IMR-90 (cell line): ENCODE data around the gene GPATCH8. TPM values are rescaled to one million over a fixed set of nuclear protein-coding genes. Genes with fewer than 3 reads are reported as not detected.

Experiments used
- ATAC-seq: fragments of 200-7000 bp; cut with Tn5 transposase; 2 replicates; pipeline ENCODE4 v1.9.1; 2020; ENCODE audit warnings: low read depth, mild to moderate bottlenecking, moderate library complexity
- BruUV-seq: library from RNA; stranded (reverse); fragments of 400-500 nt; replicated peaks from 2 replicates; lab custom pipeline; 2021; lab: Mats Ljungman, UMichigan
- CTCF ChIA-PET: fragments of 300-600 bp; formaldehyde crosslinking; extraction: SDS; loops from one replicate; lab custom pipeline; 2021; ENCODE audit warnings: antibody characterized with exemption; lab: Yijun Ruan, JAX
- POLR2A ChIA-PET: fragments of 300-600 bp; sonication (Branson Sonifier 250); formaldehyde crosslinking; loops from one replicate; lab custom pipeline; 2022; ENCODE audit warnings: antibody characterized with exemption; ENCODE audit not compliant: unreplicated experiment; lab: Charles Lee
- DNase-seq: peaks from one replicate; pipeline ENCODE4 v3.0.0; 2013
- H2AFZ ChIP-seq: replicated peaks from 2 replicates; pipeline ENCODE3; 2013; ENCODE audit warnings: low read length, mild to moderate bottlenecking; ENCODE audit not compliant: poor library complexity
- H2AK5ac ChIP-seq: 2 replicates; pipeline ENCODE4 v1.6.1; 2013; ENCODE audit warnings: low read depth, low read length, inconsistent platforms
- H2AK9ac ChIP-seq: replicated peaks from 2 replicates; pipeline ENCODE3; 2013; ENCODE audit warnings: mild to moderate bottlenecking, low read depth, low read length, moderate library complexity; ENCODE audit not compliant: poor library complexity
- H2BK120ac ChIP-seq: 2 replicates; pipeline ENCODE4 v1.6.1; 2013; ENCODE audit warnings: low read depth, low read length, inconsistent platforms
- H2BK15ac ChIP-seq: 3 replicates; pipeline ENCODE4 v1.6.1; 2013; ENCODE audit warnings: low read depth, low read length, inconsistent platforms
- H2BK20ac ChIP-seq: 2 replicates; pipeline ENCODE4 v1.6.1; 2013; ENCODE audit warnings: low read depth, mild to moderate bottlenecking, inconsistent platforms, low read length, moderate library complexity
- H2BK5ac ChIP-seq: 2 replicates; pipeline ENCODE4 v1.6.1; 2013; ENCODE audit warnings: mild to moderate bottlenecking, low read depth, low read length, inconsistent platforms; ENCODE audit not compliant: poor library complexity, severe bottlenecking
- H3K14ac ChIP-seq: replicated peaks from 2 replicates; pipeline ENCODE4 v1.6.1; 2013; ENCODE audit warnings: low read depth, low read length, inconsistent platforms
- H3K18ac ChIP-seq: 2 replicates; pipeline ENCODE4 v1.6.1; 2013; ENCODE audit warnings: low read depth, low read length, control low read depth
- H3K23ac ChIP-seq: 2 replicates; pipeline ENCODE4 v1.6.1; 2013; ENCODE audit warnings: low read depth, low read length, inconsistent platforms
- H3K27ac ChIP-seq: 2 replicates; pipeline ENCODE4 v1.5.1; 2013; ENCODE audit warnings: mild to moderate bottlenecking, control low read depth, low read length; ENCODE audit not compliant: insufficient read depth
- H3K27me3 ChIP-seq: 2 replicates; pipeline ENCODE4 v1.6.1; 2013; ENCODE audit warnings: low read length; ENCODE audit not compliant: control insufficient read depth, insufficient read depth
- H3K36me3 ChIP-seq: 2 replicates; pipeline ENCODE4 v1.6.1; 2013; ENCODE audit warnings: low read length, mixed read lengths; ENCODE audit not compliant: control insufficient read depth, insufficient read depth
- H3K4ac ChIP-seq: 2 replicates; pipeline ENCODE4 v1.6.1; 2013; ENCODE audit warnings: low read depth, low read length, inconsistent platforms
- H3K4me1 ChIP-seq: 2 replicates; pipeline ENCODE4 v1.6.1; 2013; ENCODE audit warnings: low read length, mixed read lengths; ENCODE audit not compliant: control insufficient read depth, insufficient read depth
- H3K4me2 ChIP-seq: 2 replicates; pipeline ENCODE4 v1.6.1; 2013; ENCODE audit warnings: low read depth, mild to moderate bottlenecking, control low read depth, low read length, moderate library complexity
- H3K4me3 ChIP-seq: 2 replicates; pipeline ENCODE4 v1.5.1; 2013; ENCODE audit warnings: low read depth, mild to moderate bottlenecking, control low read depth, low read length, moderate library complexity; ENCODE audit not compliant: insufficient read depth
- H3K56ac ChIP-seq: 2 replicates; pipeline ENCODE4 v1.6.1; 2013; ENCODE audit warnings: low read length, inconsistent platforms; ENCODE audit not compliant: insufficient read depth; ENCODE audit errors: extremely low read depth
- H3K79me1 ChIP-seq, 2 experiments: 2 replicates each; pipeline ENCODE4 v1.6.1; 2013; ENCODE audit warnings: low read length in 2 of 2, inconsistent platforms in 1 of 2, low read depth in 1 of 2
- H3K9ac ChIP-seq: 2 replicates; pipeline ENCODE4 v1.6.1; 2013; ENCODE audit warnings: low read depth, low read length, control low read depth
- H3K9me1 ChIP-seq: 2 replicates; pipeline ENCODE4 v1.6.1; 2013; ENCODE audit warnings: low read length, inconsistent platforms; ENCODE audit not compliant: insufficient read depth
- H3K9me3 ChIP-seq: 2 replicates; pipeline ENCODE4 v1.6.1; 2013; ENCODE audit warnings: low read length; ENCODE audit not compliant: control insufficient read depth, insufficient read depth
- H4K20me1 ChIP-seq: 2 replicates; pipeline ENCODE4 v1.6.1; 2013; ENCODE audit warnings: low read length, inconsistent platforms; ENCODE audit not compliant: insufficient read depth
- H4K5ac ChIP-seq: 2 replicates; pipeline ENCODE4 v1.6.1; 2013; ENCODE audit warnings: mild to moderate bottlenecking, low read depth, low read length, control low read depth
- H4K8ac ChIP-seq, 2 experiments: 2 replicates each; pipeline ENCODE4 v1.6.1; 2013; ENCODE audit warnings: low read depth in 2 of 2, low read length in 2 of 2, control low read depth in 1 of 2, inconsistent platforms in 1 of 2
- H4K91ac ChIP-seq: 2 replicates; pipeline ENCODE4 v1.6.1; 2013; ENCODE audit warnings: low read depth, low read length, inconsistent platforms; ENCODE audit not compliant: insufficient read depth
- BHLHE40 ChIP-seq: fragments of 150-350 bp; IDR thresholded peaks from 2 replicates; pipeline ENCODE4 v1.6.1; 2016; ENCODE audit warnings: mild to moderate bottlenecking, low read depth, low read length
- CEBPB ChIP-seq: IDR thresholded peaks from 2 replicates; pipeline ENCODE4 v1.6.1; 2012; ENCODE audit warnings: low read depth, low read length, improper control_type of control experiment
- CHD1 ChIP-seq: IDR thresholded peaks from 2 replicates; pipeline ENCODE4 v1.6.1; 2012; ENCODE audit warnings: low read depth, low read length, improper control_type of control experiment
- ELK1 ChIP-seq: fragments of 150-350 bp; IDR thresholded peaks from 2 replicates; pipeline ENCODE4 v1.6.1; 2016; ENCODE audit warnings: low read depth, mild to moderate bottlenecking, low read length, moderate library complexity, borderline replicate concordance
- FOS ChIP-seq: fragments of 150-350 bp; IDR thresholded peaks from 2 replicates; pipeline ENCODE4 v1.6.1; 2016; ENCODE audit warnings: low read depth, low read length
- MAFK ChIP-seq: IDR thresholded peaks from 2 replicates; pipeline ENCODE4 v1.6.1; 2012; ENCODE audit warnings: low read depth, low read length, improper control_type of control experiment
- MAZ ChIP-seq: IDR thresholded peaks from 2 replicates; pipeline ENCODE4 v1.6.1; 2012; ENCODE audit warnings: low read depth, mild to moderate bottlenecking, low read length, improper control_type of control experiment, moderate library complexity, borderline replicate concordance
- MXI1 ChIP-seq: IDR thresholded peaks from 2 replicates; pipeline ENCODE4 v1.6.1; 2012; ENCODE audit warnings: low read depth, mild to moderate bottlenecking, low read length, moderate library complexity, borderline replicate concordance
- NFE2L2 ChIP-seq: fragments of 150-350 bp; IDR thresholded peaks from 2 replicates; pipeline ENCODE4 v1.6.1; 2016; ENCODE audit warnings: low read depth, mild to moderate bottlenecking, low read length
- POLR2A ChIP-seq: IDR thresholded peaks from 2 replicates; pipeline ENCODE4 v1.6.1; 2012; ENCODE audit warnings: mild to moderate bottlenecking, low read depth, low read length
- RAD21 ChIP-seq: IDR thresholded peaks from 2 replicates; pipeline ENCODE4 v1.6.1; 2012; ENCODE audit warnings: low read length, improper control_type of control experiment
- RCOR1 ChIP-seq: IDR thresholded peaks from 2 replicates; pipeline ENCODE4 v1.6.1; 2012; ENCODE audit warnings: mild to moderate bottlenecking, low read length, improper control_type of control experiment; ENCODE audit not compliant: insufficient replicate concordance
- RFX5 ChIP-seq: IDR thresholded peaks from 2 replicates; pipeline ENCODE4 v1.8.0; 2012; ENCODE audit warnings: low read depth, mild to moderate bottlenecking, low read length, moderate library complexity
- SMC3 ChIP-seq: fragments of 150-350 bp; IDR thresholded peaks from 2 replicates; pipeline ENCODE4 v1.6.1; 2016; ENCODE audit warnings: low read depth, mild to moderate bottlenecking, antibody characterized with exemption, low read length, moderate library complexity
- USF2 ChIP-seq: fragments of 150-350 bp; IDR thresholded peaks from 2 replicates; pipeline ENCODE4 v1.6.1; 2017; ENCODE audit warnings: mild to moderate bottlenecking, antibody characterized with exemption, low read length, low read depth
- WGBS, 2 experiments: methylation state at CpG; one replicate each; pipeline versions ENCODE4 v1.1.5 to v1.1.7; 2013; ENCODE audit warnings: missing lambda C conversion rate in 2 of 2; ENCODE audit not compliant: insufficient read length in 1 of 2; ENCODE audit errors: extremely low coverage in 2 of 2; 5-methylcytosine and 5-hydroxymethylcytosine counted together
- dilution Hi-C: fragments of 300-500 bp; cut with HindIII; formaldehyde crosslinking; loops from one replicate; pipeline ENCODE4 v1.14.3; 2018; ENCODE audit warnings: low sequenced_read_pairs; ENCODE audit not compliant: unreplicated experiment
- in situ Hi-C: fragments of 300-500 bp; cut with MboI; formaldehyde crosslinking; loops from 3 replicates; pipeline ENCODE4 v1.14.3; 2019; ENCODE audit warnings: low sequenced_read_pairs, inconsistent platforms, mixed read lengths
- intact Hi-C: fragments of 100-400 bp; cut with micrococcal nuclease; formaldehyde crosslinking; loops from 2 replicates; pipeline ENCODE4 v1.10.0; 2022
- polyA plus RNA-seq, 3 experiments: library from polyadenylated mRNA; depleted of rRNA; stranded (reverse); fragments of >200 nt; gene quantifications; 2 replicates each; pipeline ENCODE4 v1.2.3, GENCODE V29; 2012; ENCODE audit warnings: low replicate concordance in 1 of 3
- total RNA-seq: library from RNA; depleted of rRNA; stranded (reverse); fragments of >200 nt; gene quantifications from 2 replicates; pipeline ENCODE4 v1.2.3, GENCODE V29; 2012

GPATCH8 gene
- total and polyA plus RNA-seq, 2 of the 4 experiments (the other 2 are of a cell fraction): 8.8 to 13.2 TPM

DNA sequence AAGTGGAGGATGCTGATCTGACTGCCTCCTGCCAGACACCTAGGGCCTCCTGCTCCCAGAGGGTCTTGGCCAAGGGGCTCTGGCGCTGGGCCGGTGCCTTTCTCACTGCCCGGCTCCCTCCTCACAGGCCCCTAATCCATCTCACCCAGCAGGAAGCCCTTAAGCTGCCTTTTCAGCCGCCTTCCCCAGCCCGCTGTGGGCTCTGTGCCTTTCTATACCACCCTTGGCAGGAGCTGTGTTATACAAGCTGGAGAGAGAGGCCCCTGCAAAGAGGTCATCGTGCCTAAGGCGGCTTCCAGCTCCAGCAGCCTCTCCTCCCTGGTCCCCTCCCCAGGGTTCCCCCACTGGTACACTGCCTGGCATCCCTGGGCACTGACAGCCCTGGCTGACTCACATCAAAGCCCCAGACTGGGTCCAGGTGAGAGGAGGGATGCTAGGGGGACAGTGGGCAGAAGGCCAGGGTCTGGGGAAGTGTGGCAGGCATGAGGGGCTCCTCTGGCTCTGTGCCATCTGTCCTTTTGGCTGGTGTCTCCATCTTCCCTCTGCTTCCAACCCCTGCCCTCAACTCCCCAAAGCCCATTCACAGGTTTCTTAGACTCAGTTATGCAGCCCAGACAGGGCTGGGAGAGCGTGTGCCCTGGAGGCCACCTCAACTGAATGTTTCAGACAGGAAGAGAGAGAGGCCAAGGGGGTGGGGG, 38.8 kb upstream of the GPATCH8 start:
- H2AK9ac ChIP-seq: peak overlapping the region; percentile 99
- peaks cover 42% of the 10 kb centered on the region for H3K4me1 ChIP-seq
- H2AFZ ChIP-seq: peak overlapping the region; percentile 85
- no peaks in the 10 kb centered on the region for H3K36me3 ChIP-seq
- H2AK5ac ChIP-seq: peak overlapping the region; percentile 98
- H4K91ac ChIP-seq: peak overlapping the region; percentile 100
- BruUV-seq: no TSS peak
- peak overlapping the region; percentile 20; the same call in 1 of the 2 replicates for H3K4me2 ChIP-seq
- peak overlapping the region; percentile 32 for H3K9ac ChIP-seq
- in situ Hi-C loops (no loop called here), dilution Hi-C loops (no loop called here), intact Hi-C loops (no loop called here)
- ATAC-seq: no peak
- no peaks in the 10 kb centered on the region for H3K9me3 ChIP-seq
- DNase-seq: no peak
- ChIA-PET POLR2A (interaction anchor here (0.8 kb wide), 1 partner anchor 15 kb away, joined by 3 read pairs; no protein-coding TSS in a partner anchor), CTCF (no interaction called here)
- H2BK20ac ChIP-seq: peak overlapping the region; percentile 96
- no CpG with 5 or more reads among the region's 8 CpGs for WGBS, 2 experiments
- H3K14ac ChIP-seq: peak overlapping the region; percentile 93
- H2BK120ac ChIP-seq: peak overlapping the region; percentile 99
- no peaks in the 10 kb centered on the region for H3K27me3 ChIP-seq
- peak overlapping the region; percentile 90 to 94 for H4K8ac ChIP-seq
- H3K4me3 ChIP-seq: no peak overlapping the region
- H3K56ac ChIP-seq: peak overlapping the region; percentile 99
- H2BK5ac ChIP-seq: peak overlapping the region; percentile 98
- H3K9me1 ChIP-seq: peaks cover 32% of the 10 kb centered on the region
- H3K18ac ChIP-seq: peak overlapping the region; percentile 96
- H2BK15ac ChIP-seq: peak overlapping the region; percentile 100; the same call in 2 of the 3 replicates
- H4K20me1 ChIP-seq: no peaks in the 10 kb centered on the region
- H3K4ac ChIP-seq: peak overlapping the region; percentile 100
- H3K27ac ChIP-seq: peak overlapping the region; percentile 99
- H3K79me1 ChIP-seq: peaks cover 10 to 48% of the 10 kb centered on the region in 2 experiments
- peak overlapping the region; percentile 99 for H4K5ac ChIP-seq
- peak overlapping the region; percentile 96 for H3K23ac ChIP-seq
- TF ChIP-seq FOS (no peak), MXI1 (no peak), MAFK (no peak), RFX5 (no peak), NFE2L2 (no peak), USF2 (no peak), ELK1 (no peak), MAZ (no peak), CHD1 (no peak), POLR2A (no peak), BHLHE40 (no peak), SMC3 (no peak), RAD21 (no peak), CEBPB (no peak), RCOR1 (no peak)
